IMR-90 (cell line): ENCODE results near the gene ZNF639. TPM values are rescaled to one million over a fixed set of nuclear protein-coding genes. Genes with fewer than 3 reads are reported as not detected.

Experiments
- ATAC-seq: fragments of 200-7000 bp; cut with Tn5 transposase; 2 replicates; pipeline ENCODE4 v1.9.1; 2020; ENCODE audit warnings: low read depth, mild to moderate bottlenecking, moderate library complexity
- BruUV-seq: library from RNA; stranded (reverse); fragments of 400-500 nt; replicated peaks from 2 replicates; lab custom pipeline; 2021; lab: Mats Ljungman, UMichigan
- CTCF ChIA-PET: fragments of 300-600 bp; formaldehyde crosslinking; extraction: SDS; loops from one replicate; lab custom pipeline; 2021; ENCODE audit warnings: antibody characterized with exemption; lab: Yijun Ruan, JAX
- POLR2A ChIA-PET: fragments of 300-600 bp; sonication (Branson Sonifier 250); formaldehyde crosslinking; loops from one replicate; lab custom pipeline; 2022; ENCODE audit warnings: antibody characterized with exemption; ENCODE audit not compliant: unreplicated experiment; lab: Charles Lee
- DNase-seq: peaks from one replicate; pipeline ENCODE4 v3.0.0; 2013
- H2AFZ ChIP-seq: replicated peaks from 2 replicates; pipeline ENCODE3; 2013; ENCODE audit warnings: low read length, mild to moderate bottlenecking; ENCODE audit not compliant: poor library complexity
- H2AK5ac ChIP-seq: 2 replicates; pipeline ENCODE4 v1.6.1; 2013; ENCODE audit warnings: low read depth, low read length, inconsistent platforms
- H2AK9ac ChIP-seq: replicated peaks from 2 replicates; pipeline ENCODE3; 2013; ENCODE audit warnings: mild to moderate bottlenecking, low read depth, low read length, moderate library complexity; ENCODE audit not compliant: poor library complexity
- H2BK120ac ChIP-seq: 2 replicates; pipeline ENCODE4 v1.6.1; 2013; ENCODE audit warnings: low read depth, low read length, inconsistent platforms
- H2BK15ac ChIP-seq: 3 replicates; pipeline ENCODE4 v1.6.1; 2013; ENCODE audit warnings: low read depth, low read length, inconsistent platforms
- H2BK20ac ChIP-seq: 2 replicates; pipeline ENCODE4 v1.6.1; 2013; ENCODE audit warnings: low read depth, mild to moderate bottlenecking, inconsistent platforms, low read length, moderate library complexity
- H2BK5ac ChIP-seq: 2 replicates; pipeline ENCODE4 v1.6.1; 2013; ENCODE audit warnings: mild to moderate bottlenecking, low read depth, low read length, inconsistent platforms; ENCODE audit not compliant: poor library complexity, severe bottlenecking
- H3K14ac ChIP-seq: replicated peaks from 2 replicates; pipeline ENCODE4 v1.6.1; 2013; ENCODE audit warnings: low read depth, low read length, inconsistent platforms
- H3K18ac ChIP-seq: 2 replicates; pipeline ENCODE4 v1.6.1; 2013; ENCODE audit warnings: low read depth, low read length, control low read depth
- H3K23ac ChIP-seq: 2 replicates; pipeline ENCODE4 v1.6.1; 2013; ENCODE audit warnings: low read depth, low read length, inconsistent platforms
- H3K27ac ChIP-seq: 2 replicates; pipeline ENCODE4 v1.5.1; 2013; ENCODE audit warnings: mild to moderate bottlenecking, control low read depth, low read length; ENCODE audit not compliant: insufficient read depth
- H3K27me3 ChIP-seq: 2 replicates; pipeline ENCODE4 v1.6.1; 2013; ENCODE audit warnings: low read length; ENCODE audit not compliant: control insufficient read depth, insufficient read depth
- H3K36me3 ChIP-seq: 2 replicates; pipeline ENCODE4 v1.6.1; 2013; ENCODE audit warnings: low read length, mixed read lengths; ENCODE audit not compliant: control insufficient read depth, insufficient read depth
- H3K4ac ChIP-seq: 2 replicates; pipeline ENCODE4 v1.6.1; 2013; ENCODE audit warnings: low read depth, low read length, inconsistent platforms
- H3K4me1 ChIP-seq: 2 replicates; pipeline ENCODE4 v1.6.1; 2013; ENCODE audit warnings: low read length, mixed read lengths; ENCODE audit not compliant: control insufficient read depth, insufficient read depth
- H3K4me2 ChIP-seq: 2 replicates; pipeline ENCODE4 v1.6.1; 2013; ENCODE audit warnings: low read depth, mild to moderate bottlenecking, control low read depth, low read length, moderate library complexity
- H3K4me3 ChIP-seq: 2 replicates; pipeline ENCODE4 v1.5.1; 2013; ENCODE audit warnings: low read depth, mild to moderate bottlenecking, control low read depth, low read length, moderate library complexity; ENCODE audit not compliant: insufficient read depth
- H3K56ac ChIP-seq: 2 replicates; pipeline ENCODE4 v1.6.1; 2013; ENCODE audit warnings: low read length, inconsistent platforms; ENCODE audit not compliant: insufficient read depth; ENCODE audit errors: extremely low read depth
- H3K79me1 ChIP-seq, 2 experiments: 2 replicates each; pipeline ENCODE4 v1.6.1; 2013; ENCODE audit warnings: low read length in 2 of 2, inconsistent platforms in 1 of 2, low read depth in 1 of 2
- H3K9ac ChIP-seq: 2 replicates; pipeline ENCODE4 v1.6.1; 2013; ENCODE audit warnings: low read depth, low read length, control low read depth
- H3K9me1 ChIP-seq: 2 replicates; pipeline ENCODE4 v1.6.1; 2013; ENCODE audit warnings: low read length, inconsistent platforms; ENCODE audit not compliant: insufficient read depth
- H3K9me3 ChIP-seq: 2 replicates; pipeline ENCODE4 v1.6.1; 2013; ENCODE audit warnings: low read length; ENCODE audit not compliant: control insufficient read depth, insufficient read depth
- H4K20me1 ChIP-seq: 2 replicates; pipeline ENCODE4 v1.6.1; 2013; ENCODE audit warnings: low read length, inconsistent platforms; ENCODE audit not compliant: insufficient read depth
- H4K5ac ChIP-seq: 2 replicates; pipeline ENCODE4 v1.6.1; 2013; ENCODE audit warnings: mild to moderate bottlenecking, low read depth, low read length, control low read depth
- H4K8ac ChIP-seq, 2 experiments: 2 replicates each; pipeline ENCODE4 v1.6.1; 2013; ENCODE audit warnings: low read depth in 2 of 2, low read length in 2 of 2, control low read depth in 1 of 2, inconsistent platforms in 1 of 2
- H4K91ac ChIP-seq: 2 replicates; pipeline ENCODE4 v1.6.1; 2013; ENCODE audit warnings: low read depth, low read length, inconsistent platforms; ENCODE audit not compliant: insufficient read depth
- FOS ChIP-seq: fragments of 150-350 bp; IDR thresholded peaks from 2 replicates; pipeline ENCODE4 v1.6.1; 2016; ENCODE audit warnings: low read depth, low read length
- POLR2A ChIP-seq: IDR thresholded peaks from 2 replicates; pipeline ENCODE4 v1.6.1; 2012; ENCODE audit warnings: mild to moderate bottlenecking, low read depth, low read length
- RCOR1 ChIP-seq: IDR thresholded peaks from 2 replicates; pipeline ENCODE4 v1.6.1; 2012; ENCODE audit warnings: mild to moderate bottlenecking, low read length, improper control_type of control experiment; ENCODE audit not compliant: insufficient replicate concordance
- RFX5 ChIP-seq: IDR thresholded peaks from 2 replicates; pipeline ENCODE4 v1.8.0; 2012; ENCODE audit warnings: low read depth, mild to moderate bottlenecking, low read length, moderate library complexity
- SMC3 ChIP-seq: fragments of 150-350 bp; IDR thresholded peaks from 2 replicates; pipeline ENCODE4 v1.6.1; 2016; ENCODE audit warnings: low read depth, mild to moderate bottlenecking, antibody characterized with exemption, low read length, moderate library complexity
- WGBS, 2 experiments: methylation state at CpG; one replicate each; pipeline versions ENCODE4 v1.1.5 to v1.1.7; 2013; ENCODE audit warnings: missing lambda C conversion rate in 2 of 2; ENCODE audit not compliant: insufficient read length in 1 of 2; ENCODE audit errors: extremely low coverage in 2 of 2; 5-methylcytosine and 5-hydroxymethylcytosine counted together
- dilution Hi-C: fragments of 300-500 bp; cut with HindIII; formaldehyde crosslinking; loops from one replicate; pipeline ENCODE4 v1.14.3; 2018; ENCODE audit warnings: low sequenced_read_pairs; ENCODE audit not compliant: unreplicated experiment
- in situ Hi-C: fragments of 300-500 bp; cut with MboI; formaldehyde crosslinking; loops from 3 replicates; pipeline ENCODE4 v1.14.3; 2019; ENCODE audit warnings: low sequenced_read_pairs, inconsistent platforms, mixed read lengths
- intact Hi-C: fragments of 100-400 bp; cut with micrococcal nuclease; formaldehyde crosslinking; loops from 2 replicates; pipeline ENCODE4 v1.10.0; 2022
- polyA plus RNA-seq, 3 experiments: library from polyadenylated mRNA; depleted of rRNA; stranded (reverse); fragments of >200 nt; gene quantifications; 2 replicates each; pipeline ENCODE4 v1.2.3, GENCODE V29; 2012; ENCODE audit warnings: low replicate concordance in 1 of 3
- total RNA-seq: library from RNA; depleted of rRNA; stranded (reverse); fragments of >200 nt; gene quantifications from 2 replicates; pipeline ENCODE4 v1.2.3, GENCODE V29; 2012

ZNF639 gene
- total and polyA plus RNA-seq, 2 of the 4 experiments (the other 2 are of a cell fraction) = 15.9 to 50.5 TPM

DNA sequence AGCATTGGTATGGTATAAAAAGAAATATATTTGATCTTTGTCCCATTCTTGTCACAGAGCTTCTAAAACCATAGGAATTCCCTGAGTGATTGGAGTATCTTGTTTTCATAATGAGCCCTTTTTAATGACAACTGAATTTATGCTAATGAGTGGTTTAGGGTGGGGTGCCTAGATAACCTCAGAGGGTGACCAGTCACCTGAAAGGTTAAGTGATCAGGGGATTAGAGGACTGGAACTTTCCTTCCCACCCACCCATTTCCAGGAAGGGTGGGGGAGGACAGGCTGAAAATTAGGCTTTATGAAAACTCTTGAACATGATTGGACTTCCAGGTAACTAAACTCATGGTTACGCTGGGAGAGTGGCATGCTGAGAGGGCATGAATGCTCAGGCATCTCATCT, 33.2 kb downstream of the ZNF639 start:
- Histone ChIP-seq H3K27me3 (no peaks in the 10 kb centered on the region), H3K27ac (no peak overlapping the region), H4K8ac (no peak overlapping the region), H2AK5ac (no peak overlapping the region), H3K36me3 (peaks cover 26% of the 10 kb centered on the region), H3K23ac (no peak overlapping the region), H4K91ac (no peak overlapping the region), H2BK5ac (no peak overlapping the region), H2BK20ac (no peak overlapping the region), H3K9me1 (no peaks in the 10 kb centered on the region), H2AFZ (no peak overlapping the region), H4K5ac (no peak overlapping the region), H3K4me3 (no peak overlapping the region), H2BK120ac (no peak overlapping the region), H3K79me1 (peaks cover 5 to 29% of the 10 kb centered on the region in 2 experiments; a peak in 3 of 4 replicates), H3K4me1 (no peaks in the 10 kb centered on the region), H3K56ac (no peak overlapping the region), H3K4ac (no peak overlapping the region), H2AK9ac (no peak overlapping the region), H3K9me3 (no peaks in the 10 kb centered on the region), H3K14ac (no peak overlapping the region), H4K20me1 (no peaks in the 10 kb centered on the region), H3K9ac (no peak overlapping the region), H2BK15ac (no peak overlapping the region), H3K4me2 (no peak overlapping the region), H3K18ac (no peak overlapping the region)
- ATAC-seq (no peak), DNase-seq (no peak)
- TF ChIP-seq SMC3 = no peak
- no peak for TF ChIP-seq RCOR1
- TF ChIP-seq FOS = no peak
- TF ChIP-seq RFX5 = no peak
- TF ChIP-seq POLR2A = no peak
- BruUV-seq = no TSS peak
- no CpG with 5 or more reads among the region's 1 CpG for WGBS, 2 experiments
- dilution Hi-C loops (no loop called here), in situ Hi-C loops (no loop called here), intact Hi-C loops (no loop called here)
- POLR2A ChIA-PET = no interaction called here
- CTCF ChIA-PET = no interaction called here
